IPS-11a (cell line): ENCODE data around the gene IL21R.

ENCODE experiments used
- H3K4me3 ChIP-seq: one replicate; pipeline ENCODE4 v1.5.1; 2013; ENCODE audit warnings: low read depth, low read length, control low read depth

The IL21R gene

GRCh38 chr16:27482397-27483087 lies 80.6 kb downstream of the IL21R start:
- no peak overlapping the region for H3K4me3 ChIP-seq

DNA sequence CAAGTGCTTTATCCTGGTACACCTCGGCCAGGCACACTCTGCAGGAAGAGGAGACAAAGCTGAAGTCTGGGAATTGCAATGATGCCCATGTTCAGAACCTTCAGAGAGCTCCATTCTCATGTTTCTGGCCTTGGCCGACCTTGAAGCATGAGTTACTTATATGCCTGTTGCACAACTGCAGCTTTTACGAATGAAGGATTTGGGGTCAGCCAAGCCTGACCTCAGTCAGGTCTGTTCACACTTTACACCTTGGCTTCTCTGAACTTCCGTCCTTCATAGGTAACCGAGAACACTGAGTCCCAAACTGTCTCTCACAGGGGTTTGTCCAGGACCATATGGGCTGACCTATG lies 81.1 kb downstream of the IL21R start:
- H3K4me3 ChIP-seq: no peak overlapping the region

GRCh38 chr16:27483624-27484023 lies 81.7 kb downstream of the IL21R start:
- no peak overlapping the region for H3K4me3 ChIP-seq

- H3K4me3 ChIP-seq: no peak overlapping the region
Observed at GRCh38 chr16:27485126-27485525, 83.2 kb downstream of the IL21R start.

- H3K4me3 ChIP-seq: no peak overlapping the region
Observed at GRCh38 chr16:27485811-27486210, 83.8 kb downstream of the IL21R start.

- no peak overlapping the region for H3K4me3 ChIP-seq
Observed at GRCh38 chr16:27486344-27486743, 84.4 kb downstream of the IL21R start.

DNA sequence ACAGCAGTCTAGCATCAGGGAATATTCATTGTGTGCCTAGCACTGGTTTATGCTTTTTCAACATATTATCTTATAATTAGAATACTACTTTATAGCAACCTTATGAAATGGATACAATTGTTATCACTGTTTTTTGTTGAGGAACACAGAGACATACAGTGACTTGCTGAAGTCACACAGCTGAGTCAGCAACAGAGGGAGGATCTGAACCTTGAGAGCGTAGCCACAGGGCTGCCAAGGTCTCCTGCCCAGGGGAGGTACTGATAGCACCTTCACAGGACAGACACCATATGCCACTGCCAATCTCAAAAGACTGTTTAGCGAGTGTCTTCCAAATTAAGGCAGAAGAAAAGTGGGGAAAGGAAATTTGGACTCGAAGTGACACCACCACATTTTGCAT lies 84.8 kb downstream of the IL21R start:
- H3K4me3 ChIP-seq: no peak overlapping the region

DNA sequence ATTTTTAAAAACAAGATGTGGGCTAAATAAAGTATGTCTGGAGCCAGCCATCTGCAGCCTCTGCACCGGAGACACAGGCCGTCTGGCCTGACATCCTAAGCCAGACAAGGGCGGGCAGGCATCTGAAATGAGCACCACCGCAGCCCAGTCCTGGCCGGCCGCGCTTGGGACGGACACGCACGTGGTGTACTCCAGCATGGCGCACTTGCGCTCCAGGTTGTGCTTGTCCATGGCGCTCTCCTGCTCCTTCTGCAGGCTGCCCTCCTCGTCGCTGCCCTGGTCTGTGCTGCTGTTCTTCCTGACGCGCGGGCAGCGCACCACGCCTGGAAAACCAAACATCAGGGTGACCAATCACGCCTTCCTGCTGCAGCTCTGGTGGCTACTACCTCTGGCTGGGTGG lies 87.4 kb downstream of the IL21R start:
- H3K4me3 ChIP-seq: no peak overlapping the region

DNA sequence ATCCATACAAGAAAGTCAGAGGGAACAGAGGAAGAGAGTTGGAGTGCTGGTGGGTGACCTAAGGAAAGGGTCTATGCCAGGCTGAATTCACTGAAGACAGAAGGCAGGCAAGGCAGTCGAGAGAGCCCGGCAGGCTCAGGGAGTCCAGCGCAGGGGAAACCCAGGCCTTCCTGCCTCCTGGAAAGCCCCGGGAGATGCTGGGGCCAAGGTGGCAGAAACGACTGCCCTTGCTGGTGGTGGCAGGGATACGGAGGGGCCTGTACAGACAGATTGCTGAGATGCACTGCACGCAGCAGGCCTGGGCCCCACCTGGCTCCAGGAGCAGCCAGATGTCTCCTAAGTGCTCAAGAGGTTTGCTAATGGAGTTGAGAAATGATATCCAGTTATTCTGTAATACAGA lies 87.9 kb downstream of the IL21R start:
- H3K4me3 ChIP-seq: no peak overlapping the region

DNA sequence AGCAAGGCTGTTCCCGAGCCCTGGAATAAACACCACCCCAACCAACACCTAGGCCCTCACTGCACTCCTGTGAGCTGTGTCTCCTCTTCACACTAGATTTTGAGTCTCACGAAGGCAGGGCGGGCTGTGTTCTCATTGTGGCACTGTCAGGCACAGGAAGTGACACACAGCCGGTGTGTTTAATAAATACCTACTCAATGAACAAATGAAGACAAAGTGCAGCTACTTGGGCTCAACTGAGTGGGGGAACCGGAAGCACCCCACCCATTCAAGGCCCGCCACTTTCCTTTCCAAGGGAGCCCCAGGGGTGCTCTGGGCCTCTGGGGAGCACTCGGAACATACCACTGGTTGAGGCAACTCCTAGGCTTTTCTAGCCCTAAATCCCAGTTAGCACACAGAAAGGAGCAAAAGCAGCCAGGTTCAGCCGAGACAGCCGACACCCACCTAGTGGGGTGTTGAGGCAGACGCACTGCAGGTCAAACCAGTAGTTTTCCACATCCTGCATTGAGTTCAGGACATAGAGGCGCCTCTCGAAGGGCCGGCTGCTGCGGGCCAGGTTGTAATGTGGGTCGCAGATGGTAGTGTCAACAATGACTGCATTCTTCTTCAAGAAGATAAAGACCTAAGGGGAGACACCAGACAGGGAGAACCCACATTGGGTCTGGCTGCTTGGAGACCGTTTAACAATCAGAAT lies 90.1 kb downstream of the IL21R start:
- no peak overlapping the region for H3K4me3 ChIP-seq

GRCh38 chr16:27492588-27492979 lies 90.6 kb downstream of the IL21R start:
- no peak overlapping the region for H3K4me3 ChIP-seq

DNA sequence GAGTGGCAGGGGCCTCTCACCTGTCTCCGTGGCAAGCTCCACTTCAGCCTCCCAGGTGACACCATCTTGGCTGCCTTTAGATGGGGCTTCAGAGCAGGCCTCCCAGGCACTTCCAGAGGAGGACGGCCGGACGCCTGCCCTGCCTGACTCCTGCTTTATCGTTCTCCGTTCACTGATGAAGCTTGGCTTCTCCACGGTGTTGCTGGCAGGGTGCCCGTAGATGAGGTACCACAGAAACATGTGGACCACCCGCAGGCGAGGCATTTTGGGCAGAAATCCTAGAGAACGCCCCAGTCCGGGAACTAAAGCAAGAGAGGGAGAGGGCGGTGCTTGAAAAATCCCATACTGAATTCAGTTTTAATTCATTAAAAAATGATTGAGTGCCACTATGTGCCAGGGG lies 93.2 kb downstream of the IL21R start:
- H3K4me3 ChIP-seq: no peak overlapping the region

DNA sequence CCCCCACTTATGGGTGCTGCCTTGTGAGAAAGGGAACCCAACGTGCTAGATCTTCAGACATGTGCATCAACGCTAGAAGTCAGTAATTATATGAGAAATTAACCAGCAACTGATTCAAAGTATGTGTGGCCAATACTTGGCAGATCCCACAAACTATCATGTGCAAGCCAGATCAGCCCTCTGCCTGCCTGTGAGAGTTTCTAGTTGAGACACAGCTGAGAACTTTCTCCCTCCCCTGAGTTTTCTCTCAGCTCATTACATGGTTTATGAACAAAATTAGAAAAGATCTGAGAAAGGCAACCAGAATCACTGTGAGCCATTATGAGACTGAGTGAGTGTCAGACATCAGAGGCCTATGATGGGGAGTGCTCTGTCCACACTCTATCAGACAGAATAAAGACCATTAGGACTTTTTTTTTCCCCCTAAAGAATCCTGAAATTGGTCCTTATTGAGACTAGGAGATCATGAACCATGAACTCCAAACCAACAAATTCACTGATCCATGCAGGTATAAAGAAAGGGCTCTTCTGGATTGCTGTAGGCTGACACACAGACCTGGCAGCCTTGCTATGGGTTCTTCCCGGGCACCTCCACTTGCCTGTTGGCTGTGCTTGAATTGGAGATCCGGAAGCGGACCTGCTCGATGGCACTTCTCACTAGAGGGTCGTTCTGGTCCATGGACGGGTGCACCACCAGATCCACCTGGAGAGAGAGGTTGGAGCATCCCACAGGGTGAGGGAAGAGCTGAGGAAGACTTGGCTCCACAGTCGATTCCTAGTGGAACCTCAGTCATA lies 96.3 kb downstream of the IL21R start:
- H3K4me3 ChIP-seq: no peak overlapping the region

GRCh38 chr16:27498916-27499658 lies 97.1 kb downstream of the IL21R start:
- no peak overlapping the region for H3K4me3 ChIP-seq

GRCh38 chr16:27499659-27500055 lies 97.7 kb downstream of the IL21R start:
- no peak overlapping the region for H3K4me3 ChIP-seq

DNA sequence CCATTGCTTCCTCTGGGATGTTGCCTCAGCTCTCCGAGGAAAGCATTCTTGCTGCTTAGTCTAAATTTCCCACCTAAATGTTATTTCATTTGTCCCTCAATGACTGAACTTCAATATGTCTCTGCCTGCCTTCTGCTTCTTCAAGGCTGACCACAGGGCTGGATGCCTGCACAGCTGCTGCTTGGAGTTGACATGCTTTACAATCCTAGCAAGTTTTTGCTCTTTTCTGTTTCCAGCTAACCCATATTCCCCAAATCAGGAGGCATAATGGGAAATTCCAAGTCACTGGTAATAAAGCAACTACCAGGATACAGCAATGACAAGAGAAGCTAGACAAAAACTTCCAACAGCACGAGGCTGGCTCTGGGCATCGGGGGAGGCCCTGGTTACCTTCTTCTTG lies 98.8 kb downstream of the IL21R start:
- no peak overlapping the region for H3K4me3 ChIP-seq
